SK-N-SH treated with all-trans-retinoic acid at 6 μM for 48 hours (cell line): ENCODE results near the gene ZIK1.

Source experiments
- ATAC-seq: fragments of 200-7000 bp; cut with Tn5 transposase; 3 replicates; pipeline ENCODE4 v1.9.1; 2020; ENCODE audit warnings: mild to moderate bottlenecking, moderate library complexity
- ARNTL ChIP-seq: fragments of 450-650 bp; formaldehyde crosslinking; IDR thresholded peaks from 2 replicates; pipeline ENCODE4 v1.5.0; 2020; ENCODE audit warnings: low read depth, mild to moderate bottlenecking, moderate library complexity, borderline replicate concordance
- BACH2 ChIP-seq: fragments of 250-450 bp; sonication (Bioruptor Pico); IDR thresholded peaks from 2 replicates; pipeline ENCODE4 v1.9.0; 2021; ENCODE audit warnings: mild to moderate bottlenecking, borderline replicate concordance
- CREB5 ChIP-seq: fragments of 250-450 bp; sonication (Bioruptor Pico); IDR thresholded peaks from 2 replicates; pipeline ENCODE4 v1.5.1; 2020; ENCODE audit warnings: low read depth, mild to moderate bottlenecking, moderate library complexity
- CSDC2 ChIP-seq: fragments of 250-450 bp; sonication (Bioruptor Pico); IDR thresholded peaks from 2 replicates; pipeline ENCODE4 v1.5.0; 2020; ENCODE audit warnings: mild to moderate bottlenecking, moderate library complexity
- CSRNP3 ChIP-seq: fragments of 250-450 bp; sonication (Bioruptor Pico); IDR thresholded peaks from 2 replicates; pipeline ENCODE4 v1.5.1; 2021; ENCODE audit warnings: mild to moderate bottlenecking, moderate library complexity
- ESRRG ChIP-seq: fragments of 250-450 bp; sonication (Bioruptor Pico); IDR thresholded peaks from 2 replicates; pipeline ENCODE4 v1.6.1; 2021; ENCODE audit warnings: mild to moderate bottlenecking
- GLIS3 ChIP-seq: fragments of 250-450 bp; sonication (Bioruptor Pico); IDR thresholded peaks from 2 replicates; pipeline ENCODE4 v1.5.0; 2020; ENCODE audit warnings: mild to moderate bottlenecking, moderate library complexity
- ISL1 ChIP-seq: fragments of 250-450 bp; sonication (Bioruptor Pico); IDR thresholded peaks from 2 replicates; pipeline ENCODE4 v2.1.2; 2022; ENCODE audit warnings: mild to moderate bottlenecking, moderate library complexity
- OSR1 ChIP-seq: fragments of 250-450 bp; sonication (Bioruptor Pico); IDR thresholded peaks from 2 replicates; pipeline ENCODE4 v1.8.0; 2022; ENCODE audit warnings: moderate library complexity, mild to moderate bottlenecking, inconsistent platforms
- PPARA ChIP-seq: fragments of 250-450 bp; sonication (Bioruptor Pico); IDR thresholded peaks from 2 replicates; pipeline ENCODE4 v1.5.0; 2020; ENCODE audit warnings: mild to moderate bottlenecking, borderline replicate concordance
- RARB ChIP-seq: fragments of 250-450 bp; sonication (Bioruptor Pico); IDR thresholded peaks from 2 replicates; pipeline ENCODE4 v1.8.0; 2021; ENCODE audit warnings: mild to moderate bottlenecking, moderate library complexity
- SNAI2 ChIP-seq: fragments of 250-450 bp; sonication (Bioruptor Pico); IDR thresholded peaks from 2 replicates; pipeline ENCODE4 v1.5.0; 2020; ENCODE audit warnings: mild to moderate bottlenecking, moderate library complexity
- TCF4 ChIP-seq: fragments of 250-450 bp; sonication (Bioruptor Pico); IDR thresholded peaks from 2 replicates; pipeline ENCODE4 v1.8.0; 2021; ENCODE audit warnings: mild to moderate bottlenecking, moderate library complexity, borderline replicate concordance
- TOX ChIP-seq: fragments of 250-450 bp; sonication (Bioruptor Pico); IDR thresholded peaks from 2 replicates; pipeline ENCODE4 v1.8.0; 2021; ENCODE audit warnings: mild to moderate bottlenecking, moderate library complexity, borderline replicate concordance
- ZC3H10 ChIP-seq: fragments of 250-450 bp; sonication (Bioruptor Pico); IDR thresholded peaks from 2 replicates; pipeline ENCODE4 v1.5.1; 2021; ENCODE audit warnings: mild to moderate bottlenecking, moderate library complexity
- ZFP3 ChIP-seq: fragments of 250-450 bp; sonication (Bioruptor Pico); IDR thresholded peaks from 2 replicates; pipeline ENCODE4 v1.5.0; 2020; ENCODE audit warnings: mild to moderate bottlenecking, moderate library complexity
- ZFP30 ChIP-seq: fragments of 450-650 bp; formaldehyde crosslinking; IDR thresholded peaks from 2 replicates; pipeline ENCODE4 v1.5.0; 2022; ENCODE audit warnings: mild to moderate bottlenecking, moderate library complexity
- ZNF565 ChIP-seq: fragments of 450-650 bp; formaldehyde crosslinking; conservative IDR thresholded peaks from 2 replicates; pipeline ENCODE4 v1.5.0; 2020; ENCODE audit warnings: low read depth, mild to moderate bottlenecking, moderate library complexity
- ZNF70 ChIP-seq: fragments of 450-650 bp; formaldehyde crosslinking; IDR thresholded peaks from 2 replicates; pipeline ENCODE4 v1.5.0; 2020; ENCODE audit warnings: mild to moderate bottlenecking, moderate library complexity
- ZNF8 ChIP-seq: fragments of 450-650 bp; formaldehyde crosslinking; IDR thresholded peaks from 2 replicates; pipeline ENCODE4 v1.5.0; 2020; ENCODE audit warnings: mild to moderate bottlenecking, moderate library complexity
- TF ChIP-seq, protein P1 (sequence below): fragments of 250-450 bp; sonication (Bioruptor Pico); IDR thresholded peaks from 2 replicates; pipeline ENCODE4 v1.5.0; 2020; ENCODE audit warnings: mild to moderate bottlenecking, moderate library complexity
- TF ChIP-seq, protein P2 (sequence below): fragments of 250-450 bp; sonication (Bioruptor Pico); IDR thresholded peaks from 2 replicates; pipeline ENCODE4 v1.8.0; 2021; ENCODE audit warnings: low read depth, mild to moderate bottlenecking, moderate library complexity, borderline replicate concordance

Gene ZIK1

GRCh38 chr19:57611113-57611512 is 27.2 kb downstream of the ZIK1 start:
- TF ChIP-seq ISL1 (CRISPR knock-in tag), result no peak
- TF ChIP-seq CSDC2, result no peak
- no peak for TF ChIP-seq ZC3H10 (CRISPR knock-in tag)
- no peak for TF ChIP-seq ZFP3
- TF ChIP-seq GLIS3 (CRISPR knock-in tag), result no peak
- no peak for TF ChIP-seq ARNTL (CRISPR knock-in tag)
- TF ChIP-seq, protein P1, sequence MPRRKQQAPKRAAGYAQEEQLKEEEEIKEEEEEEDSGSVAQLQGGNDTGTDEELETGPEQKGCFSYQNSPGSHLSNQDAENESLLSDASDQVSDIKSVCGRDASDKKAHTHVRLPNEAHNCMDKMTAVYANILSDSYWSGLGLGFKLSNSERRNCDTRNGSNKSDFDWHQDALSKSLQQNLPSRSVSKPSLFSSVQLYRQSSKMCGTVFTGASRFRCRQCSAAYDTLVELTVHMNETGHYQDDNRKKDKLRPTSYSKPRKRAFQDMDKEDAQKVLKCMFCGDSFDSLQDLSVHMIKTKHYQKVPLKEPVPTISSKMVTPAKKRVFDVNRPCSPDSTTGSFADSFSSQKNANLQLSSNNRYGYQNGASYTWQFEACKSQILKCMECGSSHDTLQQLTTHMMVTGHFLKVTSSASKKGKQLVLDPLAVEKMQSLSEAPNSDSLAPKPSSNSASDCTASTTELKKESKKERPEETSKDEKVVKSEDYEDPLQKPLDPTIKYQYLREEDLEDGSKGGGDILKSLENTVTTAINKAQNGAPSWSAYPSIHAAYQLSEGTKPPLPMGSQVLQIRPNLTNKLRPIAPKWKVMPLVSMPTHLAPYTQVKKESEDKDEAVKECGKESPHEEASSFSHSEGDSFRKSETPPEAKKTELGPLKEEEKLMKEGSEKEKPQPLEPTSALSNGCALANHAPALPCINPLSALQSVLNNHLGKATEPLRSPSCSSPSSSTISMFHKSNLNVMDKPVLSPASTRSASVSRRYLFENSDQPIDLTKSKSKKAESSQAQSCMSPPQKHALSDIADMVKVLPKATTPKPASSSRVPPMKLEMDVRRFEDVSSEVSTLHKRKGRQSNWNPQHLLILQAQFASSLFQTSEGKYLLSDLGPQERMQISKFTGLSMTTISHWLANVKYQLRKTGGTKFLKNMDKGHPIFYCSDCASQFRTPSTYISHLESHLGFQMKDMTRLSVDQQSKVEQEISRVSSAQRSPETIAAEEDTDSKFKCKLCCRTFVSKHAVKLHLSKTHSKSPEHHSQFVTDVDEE (CRISPR knock-in tag), result no peak
- no peak for TF ChIP-seq ZNF565 (CRISPR knock-in tag)
- TF ChIP-seq ZNF70, result no peak
- TF ChIP-seq, protein P2, sequence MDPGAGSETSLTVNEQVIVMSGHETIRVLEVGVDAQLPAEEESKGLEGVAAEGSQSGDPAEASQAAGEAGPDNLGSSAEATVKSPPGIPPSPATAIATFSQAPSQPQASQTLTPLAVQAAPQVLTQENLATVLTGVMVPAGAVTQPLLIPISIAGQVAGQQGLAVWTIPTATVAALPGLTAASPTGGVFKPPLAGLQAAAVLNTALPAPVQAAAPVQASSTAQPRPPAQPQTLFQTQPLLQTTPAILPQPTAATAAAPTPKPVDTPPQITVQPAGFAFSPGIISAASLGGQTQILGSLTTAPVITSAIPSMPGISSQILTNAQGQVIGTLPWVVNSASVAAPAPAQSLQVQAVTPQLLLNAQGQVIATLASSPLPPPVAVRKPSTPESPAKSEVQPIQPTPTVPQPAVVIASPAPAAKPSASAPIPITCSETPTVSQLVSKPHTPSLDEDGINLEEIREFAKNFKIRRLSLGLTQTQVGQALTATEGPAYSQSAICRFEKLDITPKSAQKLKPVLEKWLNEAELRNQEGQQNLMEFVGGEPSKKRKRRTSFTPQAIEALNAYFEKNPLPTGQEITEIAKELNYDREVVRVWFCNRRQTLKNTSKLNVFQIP, result no peak
- no peak for TF ChIP-seq TCF4 (CRISPR knock-in tag)
- TF ChIP-seq BACH2 (CRISPR knock-in tag), result no peak
- no peak for TF ChIP-seq SNAI2 (CRISPR knock-in tag)
- no peak for TF ChIP-seq ZNF8 (CRISPR knock-in tag)
- no peak for TF ChIP-seq PPARA (CRISPR knock-in tag)
- no peak for TF ChIP-seq ZFP30 (CRISPR knock-in tag)
- TF ChIP-seq, all 23 proteins: peak for 0
- ATAC-seq, result no peak

- ATAC-seq, result peak; percentile 100
- TF ChIP-seq ESRRG (CRISPR knock-in tag) (no peak), ARNTL (CRISPR knock-in tag) (no peak), TCF4 (CRISPR knock-in tag) (no peak), CREB5 (CRISPR knock-in tag) (no peak), TOX (CRISPR knock-in tag) (no peak), OSR1 (CRISPR knock-in tag) (no peak), ZNF70 (no peak), RARB (CRISPR knock-in tag) (no peak), CSRNP3 (CRISPR knock-in tag) (no peak), ZNF8 (CRISPR knock-in tag) (no peak), CSDC2 (no peak), PPARA (CRISPR knock-in tag) (no peak), BACH2 (CRISPR knock-in tag) (no peak), ZNF565 (CRISPR knock-in tag) (no peak), SNAI2 (CRISPR knock-in tag) (no peak), ZFP3 (no peak), ISL1 (CRISPR knock-in tag) (no peak), ZFP30 (CRISPR knock-in tag) (no peak)
- TF ChIP-seq, protein P1 (CRISPR knock-in tag), result no peak
- TF ChIP-seq, protein P2, result no peak
Measured at GRCh38 chr19:57613941-57614743, 30.2 kb downstream of the ZIK1 start, which contains the start of gene ZNF134. ZNF134 (plus strand) TSS chr19:57614242; CDS start chr19:57619469, 5,227 bp downstream.
